HepG2 (cell line): ENCODE data around the gene GABBR2. TPM values are rescaled to one million over a fixed set of nuclear protein-coding genes. Genes with fewer than 3 reads are reported as not detected.
A peak's percentile ranks its signal among the peaks of the same experiment; 100 is the strongest.

Experiments used
- ATAC-seq: fragments of 200-7000 bp; cut with Tn5 transposase; 3 replicates; pipeline ENCODE4 v1.9.1; 2020; ENCODE audit warnings: mild to moderate bottlenecking, moderate library complexity
- BruUV-seq: library from RNA; stranded (reverse); fragments of 400-500 nt; replicated peaks from 2 replicates; lab custom pipeline; 2021; lab: Mats Ljungman, UMichigan
- CTCF ChIA-PET: fragments of 300-600 bp; formaldehyde crosslinking; extraction: SDS; loops from one replicate; lab custom pipeline; 2021; ENCODE audit warnings: low total read pairs, inconsistent platforms, low intra/inter-chr PET ratio; lab: Yijun Ruan, JAX
- POLR2A ChIA-PET: fragments of 350-600 bp; sonication (Branson Sonifier 250); formaldehyde crosslinking; loops from one replicate; lab custom pipeline; 2020; ENCODE audit warnings: antibody characterized with exemption, inconsistent platforms; lab: Yijun Ruan, JAX
- DNase-seq: peaks from one replicate; pipeline ENCODE4 v3.0.0-alpha.2; 2015; ENCODE audit warnings: low spot score
- FAIRE-seq: peaks from 3 replicates; lab custom pipeline; 2011; peaks lifted over from hg19 to GRCh38; lab: Jason Lieb, UNC
- H2AFZ ChIP-seq: one replicate; pipeline ENCODE4 v1.6.1; 2011; ENCODE audit warnings: low read length, inconsistent platforms
- H3K27ac ChIP-seq: fragments of 300-600 bp; 3 replicates; pipeline ENCODE4 v1.8.0; 2011; ENCODE audit warnings: mixed run types, mild to moderate bottlenecking, mixed read lengths, low read length, inconsistent platforms; ENCODE audit not compliant: insufficient read depth; ENCODE audit errors: extremely low read length
- H3K27me3 ChIP-seq, 2 experiments: fragments of 200-600 bp in 1 of 2; 2 replicates in 1 of 2; 3 replicates in 1 of 2; pipeline versions ENCODE4 v1.6.0 to v1.8.0; 2011; ENCODE audit warnings: low read length in 2 of 2, mild to moderate bottlenecking in 2 of 2, moderate library complexity in 2 of 2, inconsistent platforms in 1 of 2; ENCODE audit not compliant: insufficient read depth in 2 of 2, control insufficient read depth in 1 of 2
- H3K36me3 ChIP-seq, 2 experiments: fragments of 200-600 bp in 1 of 2; replicated peaks in 1 of 2; 2 replicates in 1 of 2; 3 replicates in 1 of 2; pipeline versions ENCODE4 v1.5.1 to v1.8.0; 2011; ENCODE audit warnings: low read length in 2 of 2, inconsistent platforms in 1 of 2; ENCODE audit not compliant: insufficient read depth in 2 of 2, control insufficient read depth in 1 of 2
- H3K4me1 ChIP-seq: 2 replicates; pipeline ENCODE4 v1.5.1; 2012; ENCODE audit warnings: low read length, inconsistent platforms; ENCODE audit not compliant: insufficient read depth
- H3K4me2 ChIP-seq: 2 replicates; pipeline ENCODE4 v1.6.0; 2011; ENCODE audit warnings: low read depth, low read length, inconsistent platforms
- H3K4me3 ChIP-seq, 3 experiments: fragments of 200-600 bp in 1 of 3; sonication (generic), shearing (Covaris generic) in 1 of 3; replicated peaks in 1 of 3; 2 replicates each; pipeline ENCODE4 v1.5.1; 2011 to 2016; ENCODE audit warnings: low read length in 3 of 3, inconsistent platforms in 2 of 3, low read depth in 2 of 3, mild to moderate bottlenecking in 2 of 3, control low read depth in 1 of 3, mixed read lengths in 1 of 3; ENCODE audit not compliant: insufficient read depth in 1 of 3
- H3K79me2 ChIP-seq: one replicate; pipeline ENCODE4 v1.6.1; 2011; ENCODE audit warnings: low read length, inconsistent platforms; ENCODE audit not compliant: insufficient read depth
- H3K9ac ChIP-seq: 2 replicates; pipeline ENCODE4 v1.6.0; 2011; ENCODE audit warnings: mild to moderate bottlenecking, low read depth, low read length, inconsistent platforms; ENCODE audit not compliant: insufficient read depth
- H3K9me3 ChIP-seq: 2 replicates; pipeline ENCODE4 v1.5.1; 2012; ENCODE audit warnings: mild to moderate bottlenecking, low read length
- H4K20me1 ChIP-seq: 2 replicates; pipeline ENCODE4 v1.6.0; 2011; ENCODE audit warnings: inconsistent platforms, mild to moderate bottlenecking, low read length, moderate library complexity; ENCODE audit not compliant: insufficient read depth
- CREM ChIP-seq, 2 experiments: sonication (generic) in 1 of 2; formaldehyde crosslinking in 1 of 2; IDR thresholded peaks; 2 replicates each; pipeline versions ENCODE4 v1.4.0 to v1.6.1; 2016 to 2020; ENCODE audit warnings: antibody characterized with exemption in 1 of 2, mild to moderate bottlenecking in 1 of 2, missing genetic modification reagents in 1 of 2
- DMTF1 ChIP-seq: sonication (generic); formaldehyde crosslinking; IDR thresholded peaks from 2 replicates; pipeline ENCODE4 v1.4.0; 2020; ENCODE audit warnings: mild to moderate bottlenecking, missing genetic modification reagents
- FOXM1 ChIP-seq: sonication (generic); formaldehyde crosslinking; IDR thresholded peaks from 2 replicates; pipeline ENCODE4 v1.5.0; 2020; ENCODE audit warnings: missing genetic modification reagents
- IRF1 ChIP-seq: sonication (generic); formaldehyde crosslinking; IDR thresholded peaks from 2 replicates; pipeline ENCODE4 v1.4.0; 2020; ENCODE audit warnings: low read depth, mild to moderate bottlenecking, missing genetic modification reagents
- KDM1A ChIP-seq: IDR thresholded peaks from 2 replicates; pipeline ENCODE4 v1.6.1; 2016; ENCODE audit warnings: missing compliant biosample characterization
- MTA1 ChIP-seq: sonication (generic); formaldehyde crosslinking; IDR thresholded peaks from 2 replicates; pipeline ENCODE4 v1.4.0; 2020; ENCODE audit warnings: missing genetic modification reagents, mild to moderate bottlenecking, borderline replicate concordance
- MXD3 ChIP-seq: IDR thresholded peaks from 2 replicates; pipeline ENCODE4 v1.6.1; 2016; ENCODE audit warnings: mild to moderate bottlenecking, missing biosample characterization, missing genetic modification reagents
- PCBP1 ChIP-seq: fragments of 200-400 bp; formaldehyde crosslinking; IDR thresholded peaks from 2 replicates; pipeline ENCODE4 v1.6.1; 2017; ENCODE audit warnings: mild to moderate bottlenecking, low read depth, low read length, borderline replicate concordance
- PRPF4 ChIP-seq: fragments of 200-400 bp; formaldehyde crosslinking; IDR thresholded peaks from 2 replicates; pipeline ENCODE4 v1.6.1; 2016; ENCODE audit warnings: low read length, low read depth; ENCODE audit not compliant: poor library complexity, severe bottlenecking
- SETDB1 ChIP-seq: sonication (generic); formaldehyde crosslinking; IDR thresholded peaks from 2 replicates; pipeline ENCODE4 v1.5.1; 2020; ENCODE audit warnings: missing genetic modification reagents, mild to moderate bottlenecking, borderline replicate concordance
- ZBTB39 ChIP-seq: sonication (generic); formaldehyde crosslinking; IDR thresholded peaks from 2 replicates; pipeline ENCODE4 v1.5.0; 2020; ENCODE audit warnings: missing genetic modification reagents
- ZMYM3 ChIP-seq: sonication (generic); formaldehyde crosslinking; IDR thresholded peaks from 2 replicates; pipeline ENCODE4 v1.5.1; 2020; ENCODE audit warnings: mild to moderate bottlenecking, missing genetic modification reagents
- ZNF205 ChIP-seq: IDR thresholded peaks from 2 replicates; pipeline ENCODE4 v1.6.1; 2018; ENCODE audit warnings: missing biosample characterization, missing genetic modification reagents
- ZNF234 ChIP-seq: sonication (generic); formaldehyde crosslinking; conservative IDR thresholded peaks from 2 replicates; pipeline ENCODE4 v1.5.1; 2020; ENCODE audit warnings: mild to moderate bottlenecking, missing genetic modification reagents
- ZNF256 ChIP-seq: sonication (generic); formaldehyde crosslinking; conservative IDR thresholded peaks from 2 replicates; pipeline ENCODE4 v1.4.0; 2020; ENCODE audit warnings: missing genetic modification reagents
- ZNF501 ChIP-seq: sonication (generic); formaldehyde crosslinking; IDR thresholded peaks from 2 replicates; pipeline ENCODE4 v1.5.1; 2020; ENCODE audit warnings: mild to moderate bottlenecking, moderate library complexity, missing genetic modification reagents
- WGBS: methylation state at CpG from one replicate; pipeline ENCODE4 v1.1.6; 2017; ENCODE audit warnings: low lambda C conversion rate; 5-methylcytosine and 5-hydroxymethylcytosine counted together
- in situ Hi-C: cut with HindIII; loops from 2 replicates; pipeline ENCODE4 v1.10.0; 2017; ENCODE audit warnings: low pct_unique_long_range_greater_than_20kb; ENCODE audit not compliant: extremely low pct_ligation_motif_present
- intact Hi-C: fragments of 100-400 bp; cut with micrococcal nuclease; formaldehyde crosslinking; loops from one replicate; pipeline ENCODE4 v1.10.0; 2022; ENCODE audit not compliant: unreplicated experiment
- polyA plus RNA-seq, 8 experiments: library from polyadenylated mRNA; depleted of rRNA in 3 of 8; stranded (reverse) in 7 of 8; unstranded in 1 of 8; fragments of >200 nt; fragmentation: Illumina TruSeq in 4 of 8; extraction: Trizol in 4 of 8; gene quantifications; 2 replicates each; pipeline versions ENCODE4 v1.2.1 to v1.2.3, GENCODE V29; 2011 to 2016; ENCODE audit warnings: low read depth in 4 of 8, missing spikeins in 1 of 8, mixed read lengths in 1 of 8; ENCODE audit not compliant: insufficient read depth in 1 of 8
- total RNA-seq, 5 experiments: library from RNA; depleted of rRNA; stranded (reverse); fragments of >200 nt; fragmentation: Illumina TruSeq; extraction: Trizol; gene quantifications; 2 replicates each; pipeline ENCODE4 v1.2.3, GENCODE V29; 2016; ENCODE audit warnings: low read depth in 1 of 5

The GABBR2 gene
- total and polyA plus RNA-seq, 2 of the 13 experiments (the other 11 are each of a cell fraction or from before 2014, with no cell fraction given), result 0.02 TPM; not detected in 1

- TF ChIP-seq ZBTB39 (no peak), ZNF205 (CRISPR knock-in tag) (no peak), MXD3 (CRISPR knock-in tag) (no peak; the same call in 1 of the 2 replicates)
Measured at GRCh38 chr9:98255578-98256296, 453.0 kb downstream of the GABBR2 start, which contains the start of gene TBC1D2 (continued).

GRCh38 chr9:98255061-98255577, 453.6 kb downstream of the GABBR2 start:
- peaks cover 23% of the 10 kb centered on the region for H3K4me1 ChIP-seq
- no peak for DNase-seq
- H3K4me2 ChIP-seq, result peak overlapping the region; percentile 91
- H3K36me3 ChIP-seq, result no peaks in the 10 kb centered on the region
- no peak overlapping the region for H2AFZ ChIP-seq
- in situ Hi-C loops, result no loop called here
- CTCF ChIA-PET, result interaction anchor here (1.0 kb wide), 1 partner anchor 50 kb away, joined by 3 read pairs; no protein-coding TSS in a partner anchor
- BruUV-seq, result TSS peak; percentile 66
- H3K27me3 ChIP-seq, result no peaks in the 10 kb centered on the region; a peak in 1 of 5 replicates
- H3K79me2 ChIP-seq, result no peaks in the 10 kb centered on the region
- POLR2A ChIA-PET, result interaction anchor here (0.6 to 5.0 kb wide), 17 partner anchors 9 to 618 kb away, joined by 3 to 71 read pairs (median 5); partner anchors contain the start of genes CORO2A, NANS, TRIM14 and TRMO
- H3K9ac ChIP-seq, result peak overlapping the region; percentile 84
- ATAC-seq, result peak; percentile 53
- WGBS, result 3% methylated on average over 6 of the region's 36 CpGs
- intact Hi-C loops, result no loop called here
- peak overlapping the region; percentile 88 to 92 (median 89) for H3K4me3 ChIP-seq
- no peaks in the 10 kb centered on the region for H3K9me3 ChIP-seq
- H3K27ac ChIP-seq, result peak overlapping the region; percentile 37
- no peak for FAIRE-seq
- no peaks in the 10 kb centered on the region for H4K20me1 ChIP-seq
- TF ChIP-seq CREM (IDR thresholded peaks at IDR 0.05) (no peak), CREM (CRISPR knock-in tag; IDR thresholded peaks at IDR 0.05) (no peak), KDM1A (CRISPR knock-in tag) (no peak), ZNF501 (CRISPR knock-in tag) (0 out of 2 replicates have a peak, but pooled peaks have one; percentile 63), DMTF1 (CRISPR knock-in tag) (no peak), FOXM1 (CRISPR knock-in tag) (no peak), IRF1 (CRISPR knock-in tag) (no peak), SETDB1 (CRISPR knock-in tag) (0 out of 2 replicates have a peak, but pooled peaks have one; percentile 22), PRPF4 (no peak), ZNF256 (CRISPR knock-in tag) (no peak), PCBP1 (no peak), ZNF234 (CRISPR knock-in tag) (peak; percentile 19; the same call in 1 of the 2 replicates), MTA1 (peak; percentile 15; the same call in 1 of the 2 replicates), ZMYM3 (0 out of 2 replicates have a peak, but pooled peaks have one; percentile 4)
